ENCODE results near the gene SBSN.

Gene SBSN

DNA sequence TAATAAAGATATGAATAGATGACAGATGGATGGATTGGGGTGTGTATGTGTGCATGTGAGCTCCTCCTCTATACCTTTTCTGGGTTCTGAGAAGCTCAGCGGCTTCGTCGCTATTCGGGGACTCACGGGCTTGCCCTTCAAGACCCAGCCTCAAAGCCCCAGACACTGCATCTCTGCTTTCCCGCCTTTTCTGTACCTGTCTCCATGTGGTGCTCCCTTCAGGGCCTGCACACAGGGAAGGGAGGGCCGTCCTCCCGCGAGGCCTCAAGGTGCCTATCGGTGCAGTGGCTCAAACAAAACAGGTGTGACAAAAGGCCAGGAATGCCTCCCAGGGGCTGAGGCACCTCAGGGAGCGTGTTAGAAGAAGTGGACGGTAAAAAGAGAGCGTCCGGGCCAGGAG, 54.0 kb downstream of the SBSN start:
- Histone ChIP-seq H3K4me2 (ENCODE audit: low read length) (no peak overlapping the region), H4K8ac (ENCODE audit: low read depth, low read length) (no peak overlapping the region), H2BK120ac (ENCODE audit: low read depth, low read length) (no peak overlapping the region), H4K5ac (ENCODE audit: low read length) (no peak overlapping the region), H3K27me3 (ENCODE audit: insufficient read depth, low read length, poor library complexity) (no peaks in the 10 kb centered on the region), H3K27ac (ENCODE audit: low read depth, low read length) (no peak overlapping the region), H3K18ac (ENCODE audit: low read length) (no peak overlapping the region), H3K23ac (ENCODE audit: low read length) (no peak overlapping the region), H2AK5ac (ENCODE audit: low read length) (peak overlapping the region; percentile 97), H3K4ac (ENCODE audit: low read depth, low read length) (no peak overlapping the region), H3K79me2 (ENCODE audit: control insufficient read depth, insufficient read depth, low read length) (no peaks in the 10 kb centered on the region), H3K9ac (ENCODE audit: low read length) (no peak overlapping the region), H2BK15ac (replicated peaks; ENCODE audit: low read depth) (no peak overlapping the region), H3K4me1 (ENCODE audit: control insufficient read depth, low read depth, low read length) (peaks cover 13% of the 10 kb centered on the region), H3K36me3 (ENCODE audit: control insufficient read depth, insufficient read depth, low read length) (no peaks in the 10 kb centered on the region), H2BK5ac (ENCODE audit: low read length) (peak overlapping the region; percentile 35), H3K79me1 (ENCODE audit: low read length) (no peaks in the 10 kb centered on the region), H3K4me3 (ENCODE audit: low read length) (no peak overlapping the region), H3K56ac (ENCODE audit: low read length) (no peak overlapping the region)
- no CpG with 5 or more reads among the region's 14 CpGs for WGBS (ENCODE audit: extremely low coverage, insufficient coverage, low lambda C conversion rate)
- no peak for DNase-seq
